ENCODE data around the gene POLR1B.

DNA sequence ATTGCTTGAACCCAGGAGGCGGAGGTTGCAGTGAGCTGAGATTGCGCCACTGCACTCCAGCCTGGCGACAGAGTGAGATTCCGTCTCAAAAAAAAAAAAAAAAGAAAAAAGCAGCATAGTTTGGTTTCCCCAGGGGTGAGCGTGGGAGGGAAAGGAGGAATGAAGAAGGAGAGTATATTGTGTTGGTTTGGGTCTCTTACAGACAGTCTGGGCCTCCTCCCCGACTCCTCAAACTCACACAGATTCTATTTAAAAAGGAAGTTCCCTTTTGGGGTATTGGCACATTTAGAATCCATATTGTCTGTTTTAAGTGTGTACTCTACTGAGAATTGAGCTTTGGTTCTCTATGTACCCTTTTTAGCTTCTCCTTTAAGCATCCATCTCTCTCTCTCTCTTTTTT is 76.1 kb downstream of the POLR1B start:
- TF ChIP-seq, protein P1, sequence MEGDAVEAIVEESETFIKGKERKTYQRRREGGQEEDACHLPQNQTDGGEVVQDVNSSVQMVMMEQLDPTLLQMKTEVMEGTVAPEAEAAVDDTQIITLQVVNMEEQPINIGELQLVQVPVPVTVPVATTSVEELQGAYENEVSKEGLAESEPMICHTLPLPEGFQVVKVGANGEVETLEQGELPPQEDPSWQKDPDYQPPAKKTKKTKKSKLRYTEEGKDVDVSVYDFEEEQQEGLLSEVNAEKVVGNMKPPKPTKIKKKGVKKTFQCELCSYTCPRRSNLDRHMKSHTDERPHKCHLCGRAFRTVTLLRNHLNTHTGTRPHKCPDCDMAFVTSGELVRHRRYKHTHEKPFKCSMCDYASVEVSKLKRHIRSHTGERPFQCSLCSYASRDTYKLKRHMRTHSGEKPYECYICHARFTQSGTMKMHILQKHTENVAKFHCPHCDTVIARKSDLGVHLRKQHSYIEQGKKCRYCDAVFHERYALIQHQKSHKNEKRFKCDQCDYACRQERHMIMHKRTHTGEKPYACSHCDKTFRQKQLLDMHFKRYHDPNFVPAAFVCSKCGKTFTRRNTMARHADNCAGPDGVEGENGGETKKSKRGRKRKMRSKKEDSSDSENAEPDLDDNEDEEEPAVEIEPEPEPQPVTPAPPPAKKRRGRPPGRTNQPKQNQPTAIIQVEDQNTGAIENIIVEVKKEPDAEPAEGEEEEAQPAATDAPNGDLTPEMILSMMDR (conservative IDR thresholded peaks at IDR 0.05; ENCODE audit: low read depth, low read length): no peak
- no peak for TF ChIP-seq EZH2 (IDR thresholded peaks at IDR 0.05; ENCODE audit: low read length, unreplicated experiment)
